ENCODE data around the gene PLPPR4. TPM values are rescaled to one million over a fixed set of nuclear protein-coding genes. Genes with fewer than 3 reads are reported as not detected.

The PLPPR4 gene
- total and polyA plus RNA-seq, 2 of the 4 experiments (the other 2 are of a cell fraction): 4.5 to 7.0 TPM

DNA sequence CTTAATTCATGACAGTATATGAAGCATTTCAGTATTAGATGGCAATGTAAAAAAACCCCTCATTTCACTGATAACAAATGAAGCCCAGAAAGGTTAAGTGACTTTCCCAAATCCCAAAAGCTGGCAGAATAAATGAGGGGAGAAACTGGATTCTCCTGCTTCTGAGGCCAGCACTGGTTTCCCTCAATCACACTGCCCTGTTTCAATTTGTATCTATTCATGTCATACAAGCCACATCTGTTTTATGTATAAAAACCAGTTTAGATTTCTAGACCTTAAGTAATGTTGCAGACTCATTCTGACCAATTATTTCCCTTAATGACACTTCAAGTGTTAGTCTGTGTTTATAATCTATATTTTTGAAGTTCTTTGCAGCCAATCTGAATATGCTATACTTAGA, 16.8 kb downstream of the PLPPR4 start:
- H3K9me1 ChIP-seq (ENCODE audit: insufficient read depth, low read length): peaks cover 2% of the 10 kb centered on the region; the same call in 1 of the 2 replicates
- H2BK5ac ChIP-seq (ENCODE audit: low read depth, low read length, poor library complexity, severe bottlenecking): no peak overlapping the region
- H2AFZ ChIP-seq (replicated peaks; ENCODE audit: low read length, poor library complexity): no peak overlapping the region
- BruUV-seq (replicated peaks): no TSS peak
- in situ Hi-C loops (cut with MboI; ENCODE audit: low sequenced_read_pairs): no loop called here
- TF ChIP-seq MAZ (IDR thresholded peaks at IDR 0.05; ENCODE audit: borderline replicate concordance, low read depth, low read length) (no peak), RAD21 (IDR thresholded peaks at IDR 0.05; ENCODE audit: low read length) (no peak), RFX5 (IDR thresholded peaks at IDR 0.05; ENCODE audit: low read depth, low read length) (no peak), RCOR1 (IDR thresholded peaks at IDR 0.05; ENCODE audit: insufficient replicate concordance, low read length) (no peak), CEBPB (IDR thresholded peaks at IDR 0.05; ENCODE audit: low read depth, low read length) (no peak), MAFK (IDR thresholded peaks at IDR 0.05; ENCODE audit: low read depth, low read length) (no peak), NFE2L2 (IDR thresholded peaks at IDR 0.05; ENCODE audit: low read depth, low read length) (no peak), BHLHE40 (IDR thresholded peaks at IDR 0.05; ENCODE audit: low read depth, low read length) (no peak), FOS (IDR thresholded peaks at IDR 0.05; ENCODE audit: low read depth, low read length) (no peak), SMC3 (IDR thresholded peaks at IDR 0.05; ENCODE audit: low read depth, low read length) (no peak), MXI1 (IDR thresholded peaks at IDR 0.05; ENCODE audit: borderline replicate concordance, low read depth, low read length) (no peak), CHD1 (IDR thresholded peaks at IDR 0.05; ENCODE audit: low read depth, low read length) (no peak)
- TF ChIP-seq, protein P1, sequence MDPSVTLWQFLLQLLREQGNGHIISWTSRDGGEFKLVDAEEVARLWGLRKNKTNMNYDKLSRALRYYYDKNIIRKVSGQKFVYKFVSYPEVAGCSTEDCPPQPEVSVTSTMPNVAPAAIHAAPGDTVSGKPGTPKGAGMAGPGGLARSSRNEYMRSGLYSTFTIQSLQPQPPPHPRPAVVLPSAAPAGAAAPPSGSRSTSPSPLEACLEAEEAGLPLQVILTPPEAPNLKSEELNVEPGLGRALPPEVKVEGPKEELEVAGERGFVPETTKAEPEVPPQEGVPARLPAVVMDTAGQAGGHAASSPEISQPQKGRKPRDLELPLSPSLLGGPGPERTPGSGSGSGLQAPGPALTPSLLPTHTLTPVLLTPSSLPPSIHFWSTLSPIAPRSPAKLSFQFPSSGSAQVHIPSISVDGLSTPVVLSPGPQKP (IDR thresholded peaks at IDR 0.05; ENCODE audit: borderline replicate concordance, low read depth, low read length): no peak
- TF ChIP-seq, protein P2, sequence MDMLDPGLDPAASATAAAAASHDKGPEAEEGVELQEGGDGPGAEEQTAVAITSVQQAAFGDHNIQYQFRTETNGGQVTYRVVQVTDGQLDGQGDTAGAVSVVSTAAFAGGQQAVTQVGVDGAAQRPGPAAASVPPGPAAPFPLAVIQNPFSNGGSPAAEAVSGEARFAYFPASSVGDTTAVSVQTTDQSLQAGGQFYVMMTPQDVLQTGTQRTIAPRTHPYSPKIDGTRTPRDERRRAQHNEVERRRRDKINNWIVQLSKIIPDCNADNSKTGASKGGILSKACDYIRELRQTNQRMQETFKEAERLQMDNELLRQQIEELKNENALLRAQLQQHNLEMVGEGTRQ (IDR thresholded peaks at IDR 0.05; ENCODE audit: low read depth, low read length): no peak
- dilution Hi-C loops (cut with HindIII; ENCODE audit: low sequenced_read_pairs, unreplicated experiment): no loop called here
- no peaks in the 10 kb centered on the region for H3K9me3 ChIP-seq (ENCODE audit: control insufficient read depth, insufficient read depth, low read length)
- peak overlapping the region; percentile 38; the same call in 1 of the 2 replicates for H3K18ac ChIP-seq (ENCODE audit: low read depth, low read length)
- H3K4me2 ChIP-seq (ENCODE audit: low read depth, low read length): no peak overlapping the region
- H3K36me3 ChIP-seq (ENCODE audit: control insufficient read depth, insufficient read depth, low read length): no peaks in the 10 kb centered on the region
- no peaks in the 10 kb centered on the region for H3K79me1 ChIP-seq (ENCODE audit: low read depth in 1 of 2, low read length in 2 of 2)
- intact Hi-C loops (cut with micrococcal nuclease): no loop called here
- no peak overlapping the region for H4K5ac ChIP-seq (ENCODE audit: low read depth, low read length)
- no peaks in the 10 kb centered on the region for H4K20me1 ChIP-seq (ENCODE audit: insufficient read depth, low read length)
- no peak overlapping the region for H3K27ac ChIP-seq (ENCODE audit: insufficient read depth, low read length)
- peaks cover 2% of the 10 kb centered on the region; the same call in 1 of the 2 replicates for H3K4me1 ChIP-seq (ENCODE audit: control insufficient read depth, insufficient read depth, low read length)
- H3K23ac ChIP-seq (ENCODE audit: low read depth, low read length): no peak overlapping the region
- H2BK120ac ChIP-seq (ENCODE audit: low read depth, low read length): no peak overlapping the region
- H4K8ac ChIP-seq (ENCODE audit: low read depth in 2 of 2, low read length in 2 of 2): no peak overlapping the region
- no peak overlapping the region for H4K91ac ChIP-seq (ENCODE audit: insufficient read depth, low read depth, low read length)
- no peak overlapping the region for H3K4me3 ChIP-seq (ENCODE audit: insufficient read depth, low read depth, low read length)
- no peak for ATAC-seq (ENCODE audit: low read depth)
- H3K4ac ChIP-seq (ENCODE audit: low read depth, low read length): no peak overlapping the region
- no peak overlapping the region for H2BK20ac ChIP-seq (ENCODE audit: low read depth, low read length)
- no peak overlapping the region for H2BK15ac ChIP-seq (ENCODE audit: low read depth, low read length)
- DNase-seq: no peak
- no peak overlapping the region for H3K56ac ChIP-seq (ENCODE audit: extremely low read depth, insufficient read depth, low read length)
- no peak overlapping the region for H3K9ac ChIP-seq (ENCODE audit: low read depth, low read length)
- no peak overlapping the region for H2AK9ac ChIP-seq (replicated peaks; ENCODE audit: low read depth, low read length, poor library complexity)
- POLR2A ChIA-PET (ENCODE audit: unreplicated experiment): no interaction called here
- H3K27me3 ChIP-seq (ENCODE audit: control insufficient read depth, insufficient read depth, low read length): no peaks in the 10 kb centered on the region
- H3K14ac ChIP-seq (replicated peaks; ENCODE audit: low read depth, low read length): no peak overlapping the region
- CTCF ChIA-PET: no interaction called here
- H2AK5ac ChIP-seq (ENCODE audit: low read depth, low read length): no peak overlapping the region

Measured in IMR-90 (cell line).